ENCODE data around the gene MAD2L1. TPM values are rescaled to one million over a fixed set of nuclear protein-coding genes. Genes with fewer than 3 reads are reported as not detected.

MAD2L1 gene
- total and polyA plus RNA-seq, 2 of the 13 experiments (the other 11 are each of a cell fraction or from before 2014, with no cell fraction given), result 40.6 to 109 TPM

GRCh38 chr4:120066517-120067340 lies at the start of gene MAD2L1 (continued):
- TF ChIP-seq ZNF646 (CRISPR knock-in tag; IDR thresholded peaks at IDR 0.05) (no peak), ZNF3 (CRISPR knock-in tag; IDR thresholded peaks at IDR 0.05) (no peak), ZNF780A (CRISPR knock-in tag; IDR thresholded peaks at IDR 0.05) (no peak; the same call in 1 of the 2 replicates), JARID2 (CRISPR knock-in tag; IDR thresholded peaks at IDR 0.05; ENCODE audit: insufficient replicate concordance) (no peak), NR2F6 (IDR thresholded peaks at IDR 0.05) (no peak), NR2F6 (CRISPR knock-in tag; IDR thresholded peaks at IDR 0.05) (peak; percentile 47; the same call in 1 of the 2 replicates), ZNF619 (CRISPR knock-in tag; IDR thresholded peaks at IDR 0.05) (no peak), FIP1L1 (IDR thresholded peaks at IDR 0.05; ENCODE audit: borderline replicate concordance, insufficient read depth, low read depth, low read length) (no peak), KMT2A (CRISPR knock-in tag; IDR thresholded peaks at IDR 0.05) (peak; percentile 98), ZNF124 (CRISPR knock-in tag; IDR thresholded peaks at IDR 0.05) (no peak; the same call in 1 of the 2 replicates), ZXDC (CRISPR knock-in tag; IDR thresholded peaks at IDR 0.05) (no peak), PCBP2 (optimal IDR thresholded peaks at IDR 0.05; ENCODE audit: low read depth, low read length, poor library complexity, severe bottlenecking) (no peak), MEIS1 (CRISPR knock-in tag; IDR thresholded peaks at IDR 0.05; ENCODE audit: borderline replicate concordance) (no peak), MXI1 (IDR thresholded peaks at IDR 0.05; ENCODE audit: borderline replicate concordance, low read depth, low read length) (peak; percentile 99)
